GM12874 (cell line): ENCODE data around the gene RBM5.

Experiments used
- CTCF ChIP-seq: IDR thresholded peaks from 2 replicates; pipeline ENCODE4 v1.5.1; 2011; ENCODE audit warnings: low read depth, mild to moderate bottlenecking, control low read depth, low read length, moderate library complexity; ENCODE audit not compliant: insufficient read depth

RBM5 gene

DNA sequence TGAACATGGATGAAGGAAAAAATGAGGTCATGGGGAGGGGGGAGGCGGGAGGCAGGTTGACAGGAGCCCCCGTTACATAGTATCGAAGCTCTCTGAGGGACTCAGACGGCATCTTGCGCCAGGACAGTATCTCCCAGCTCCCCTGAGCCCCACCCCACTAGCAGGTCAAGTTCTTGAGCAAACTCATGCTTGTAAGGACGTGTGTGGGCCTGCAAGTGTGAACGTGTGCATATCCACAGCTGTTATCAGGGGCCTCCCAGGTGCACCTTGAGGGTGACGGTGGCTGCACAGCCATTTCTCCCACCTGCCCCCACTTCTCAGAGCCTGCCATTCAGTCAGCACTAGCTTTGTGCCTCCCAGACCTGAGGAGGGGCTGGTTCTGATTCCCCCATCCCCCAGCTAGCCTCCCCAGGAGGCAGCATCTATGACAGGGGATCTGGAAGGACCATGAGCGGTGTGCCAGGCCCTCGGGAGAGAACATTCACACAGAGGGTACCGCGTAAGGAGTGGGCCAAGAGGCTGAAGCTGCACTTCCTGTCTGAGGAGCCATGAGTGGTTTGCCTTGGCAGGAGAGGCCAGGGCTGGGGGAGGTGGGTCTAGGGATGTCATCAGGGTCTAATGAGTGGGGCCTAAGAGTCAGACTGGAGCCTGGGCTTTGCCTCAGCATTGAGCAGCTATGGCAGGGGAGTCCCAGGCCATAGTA is 69.3 kb downstream of the RBM5 start:
- no peak for TF ChIP-seq CTCF

GRCh38 chr3:50158530-50159146 is 69.9 kb downstream of the RBM5 start:
- no peak for TF ChIP-seq CTCF

- no peak for TF ChIP-seq CTCF
Observed at GRCh38 chr3:50160561-50160983, 71.9 kb downstream of the RBM5 start.

DNA sequence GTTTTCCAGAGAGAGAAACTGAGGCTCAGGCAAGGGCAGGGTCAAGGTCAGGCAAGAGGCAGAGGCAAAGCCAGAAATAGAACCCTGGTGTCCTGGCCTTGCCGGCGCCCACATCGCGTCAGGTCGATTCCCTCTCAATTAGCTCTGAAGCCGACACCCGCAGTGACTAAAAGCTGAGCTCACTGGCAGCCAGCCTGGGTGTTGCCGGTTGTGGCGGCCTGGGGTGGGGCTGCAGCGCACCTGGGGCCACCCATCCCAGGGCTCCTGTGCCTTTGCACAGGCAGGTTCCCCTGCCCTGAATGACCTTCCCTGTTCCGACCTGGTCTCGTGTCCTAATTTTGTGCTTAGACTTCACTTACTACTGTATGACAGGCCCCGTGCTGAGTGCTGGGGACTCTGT is 72.6 kb downstream of the RBM5 start:
- TF ChIP-seq CTCF, result no peak

DNA sequence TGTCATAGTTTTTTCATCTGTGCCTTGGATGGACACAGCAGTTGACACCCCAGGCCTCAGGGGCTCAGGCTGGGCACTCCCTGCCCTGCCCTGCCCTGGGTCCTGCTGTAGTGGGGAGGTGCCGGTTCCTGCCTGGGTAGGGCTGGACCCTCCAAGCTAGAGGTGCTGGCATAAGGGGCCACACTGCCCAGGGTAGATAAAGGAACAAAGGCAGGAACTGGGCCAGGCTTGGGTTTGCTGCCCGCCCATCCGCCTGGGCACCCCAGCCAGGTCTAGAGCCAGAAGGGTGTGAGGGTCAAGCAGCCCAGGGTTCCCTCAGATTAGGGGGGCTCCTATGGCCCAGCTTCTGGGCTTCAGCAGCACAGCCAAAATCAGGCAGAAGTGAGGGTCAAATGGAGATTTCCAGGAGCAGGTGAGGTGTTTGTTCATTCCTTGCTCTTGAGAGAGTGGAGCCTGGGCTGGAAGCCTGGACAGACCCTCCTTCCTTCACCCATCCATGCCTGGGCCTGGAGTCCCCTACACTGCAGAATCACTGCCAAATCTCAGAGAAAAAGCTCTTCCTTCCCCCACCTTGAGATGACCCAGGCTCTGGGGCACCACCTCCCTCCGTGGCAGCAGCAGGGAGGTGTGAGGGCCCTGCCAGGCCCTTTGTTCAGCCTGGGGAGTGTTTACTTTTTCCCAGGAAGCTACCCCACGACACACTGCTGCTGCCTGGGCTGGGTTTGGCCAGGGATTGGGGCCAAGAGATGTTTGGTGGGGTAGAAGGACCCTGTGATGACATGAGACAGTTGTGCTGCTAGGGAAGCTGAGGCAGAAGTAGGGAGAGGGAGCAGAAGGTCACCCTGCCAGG is 73.5 kb downstream of the RBM5 start:
- TF ChIP-seq CTCF, result no peak

GRCh38 chr3:50163572-50164455 is 75.1 kb downstream of the RBM5 start:
- no peak for TF ChIP-seq CTCF
